DLD1 (cell line): Measurements from ENCODE around the gene PTBP1.

Experiments
- in situ Hi-C: cut with HindIII; loops from 2 replicates; pipeline ENCODE4 v1.10.0; 2017; ENCODE audit warnings: low sequenced_read_pairs

PTBP1 gene

GRCh38 chr19:796692-797527 is at the start of gene PTBP1:
Gene PTBP1 (plus strand): TSS chr19:797452. CDS start chr19:797498, 46 bp downstream.
- in situ Hi-C loops, result no loop called here

DNA sequence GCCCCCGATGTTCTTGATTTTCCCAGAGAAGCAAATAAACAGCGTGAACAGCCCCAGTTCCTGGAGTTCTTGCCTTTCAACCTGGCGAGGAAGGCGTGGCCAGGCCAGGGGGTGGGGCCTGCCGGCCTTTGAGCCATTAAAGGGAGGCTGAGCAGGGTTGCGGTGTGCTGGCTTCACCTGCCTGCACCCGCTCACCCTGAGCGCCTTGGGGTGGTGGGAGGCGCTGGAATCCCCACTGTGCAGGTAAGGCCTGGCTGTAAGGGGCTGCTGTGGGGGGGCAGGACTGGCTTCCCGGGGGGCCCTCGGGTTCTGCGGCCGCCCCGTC is 49.0 kb upstream of the PTBP1 start:
- in situ Hi-C loops, result no loop called here

GRCh38 chr19:749811-750210 is 47.4 kb upstream of the PTBP1 start:
- in situ Hi-C loops, result no loop called here

DNA sequence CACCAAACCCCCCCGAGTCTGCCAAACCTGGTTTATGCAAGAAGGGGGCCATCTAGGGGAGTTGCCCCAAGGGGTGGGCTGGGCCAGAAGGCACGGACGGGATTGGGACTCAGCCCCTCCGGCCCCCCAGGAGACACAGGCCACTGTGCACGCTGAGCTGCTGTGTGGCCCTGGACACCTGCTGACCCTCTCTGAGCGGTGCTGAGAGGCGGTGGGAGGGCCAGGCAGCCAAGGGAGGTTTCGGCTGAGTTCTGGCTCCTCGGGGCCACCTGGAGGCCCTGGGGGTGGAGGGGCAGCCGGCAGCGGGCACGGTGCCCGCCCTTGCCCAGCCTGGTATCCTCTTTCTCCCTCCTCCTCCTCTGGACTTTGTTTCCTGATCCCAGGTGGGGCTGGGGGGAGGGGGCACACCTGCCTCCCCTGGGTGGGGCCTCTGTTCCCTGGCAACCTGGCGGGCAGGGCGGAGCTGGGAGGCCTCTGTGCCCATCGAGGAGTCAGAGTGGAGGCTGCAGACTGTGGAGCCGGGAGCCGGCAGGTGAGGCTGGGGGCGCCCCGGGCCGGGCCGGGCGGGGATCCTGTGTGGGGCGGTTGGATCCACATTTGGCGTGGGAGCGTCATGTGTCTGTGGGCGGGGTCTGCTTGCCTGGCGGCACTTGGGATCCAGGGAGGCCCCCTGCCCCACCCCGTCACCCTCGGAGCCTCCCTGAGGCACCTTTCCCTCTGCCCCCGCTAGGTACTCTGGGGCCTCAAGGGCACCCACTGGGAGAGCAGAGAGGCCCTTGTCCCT is 46.4 kb upstream of the PTBP1 start, which contains the start of gene MISP:
TSS of gene MISP (plus strand) at position 473 of the 784 bp plus-strand sequence. CDS start 5,835 bp downstream, outside the sequence.
- in situ Hi-C loops, result no loop called here

GRCh38 chr19:751501-752341 is 45.5 kb upstream of the PTBP1 start:
- in situ Hi-C loops, result no loop called here

DNA sequence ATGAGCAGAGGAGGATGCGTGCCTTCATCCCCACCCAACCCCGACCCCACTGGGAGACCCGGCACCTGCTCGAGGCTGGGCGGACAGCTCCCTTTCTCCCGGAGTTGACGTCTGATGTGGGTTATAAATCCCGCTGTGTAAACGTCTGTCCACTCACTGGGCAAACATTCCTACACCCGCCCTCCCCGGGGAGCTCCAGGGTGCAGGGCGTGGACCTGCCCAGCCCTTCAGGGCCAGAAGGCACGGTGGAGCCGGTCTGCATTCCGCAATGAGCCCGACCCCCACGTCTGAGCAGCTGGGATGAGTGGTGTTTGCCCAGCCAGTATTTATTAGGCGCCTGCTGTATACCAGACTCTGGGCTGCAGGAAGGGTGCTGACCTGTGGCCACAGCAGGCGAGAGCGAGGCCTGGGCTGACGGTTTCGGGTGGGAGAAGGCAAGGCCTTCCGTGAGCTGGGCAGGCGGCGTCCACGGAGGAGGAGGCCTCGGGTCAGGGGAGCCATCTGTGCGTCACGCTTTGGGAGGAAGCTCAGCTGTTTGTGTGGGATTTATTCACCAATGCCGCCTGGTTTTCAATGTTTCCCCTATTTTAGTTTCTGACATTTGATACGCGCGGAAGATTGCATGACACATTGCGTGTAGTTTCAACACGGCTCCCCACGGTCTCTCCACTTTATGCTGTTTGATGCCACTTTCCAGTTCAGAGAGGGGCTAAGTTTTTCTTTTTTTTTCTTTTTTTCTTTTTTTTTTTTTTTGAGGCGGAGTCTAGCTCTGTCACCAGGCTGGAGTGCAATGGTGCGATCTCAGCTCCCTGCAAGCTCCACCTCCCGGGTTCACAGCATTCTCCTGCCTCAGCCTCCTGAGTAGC is 44.4 kb upstream of the PTBP1 start:
- in situ Hi-C loops, result no loop called here

GRCh38 chr19:754530-754929 is 42.7 kb upstream of the PTBP1 start:
- in situ Hi-C loops, result no loop called here

GRCh38 chr19:755063-755462 is 42.2 kb upstream of the PTBP1 start:
- in situ Hi-C loops, result no loop called here

DNA sequence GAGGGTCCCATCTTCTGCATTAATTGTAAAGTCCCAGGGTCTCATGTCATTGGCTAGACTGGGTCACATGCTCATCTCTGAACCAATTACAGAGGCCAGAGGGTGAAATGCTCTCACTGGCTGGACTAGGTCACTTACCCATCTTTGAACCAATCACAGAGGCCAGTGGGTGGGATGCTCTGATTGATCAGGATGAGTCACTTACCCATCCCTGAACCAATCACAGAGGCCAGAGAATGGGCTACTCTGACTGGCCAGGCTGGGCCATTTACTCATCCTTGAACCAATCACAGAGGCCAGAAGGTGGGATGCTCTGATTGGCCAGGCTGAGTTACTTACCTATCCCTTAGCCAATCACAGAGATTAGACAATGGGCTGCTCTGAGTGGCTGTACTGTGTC is 41.0 kb upstream of the PTBP1 start:
- in situ Hi-C loops, result no loop called here

DNA sequence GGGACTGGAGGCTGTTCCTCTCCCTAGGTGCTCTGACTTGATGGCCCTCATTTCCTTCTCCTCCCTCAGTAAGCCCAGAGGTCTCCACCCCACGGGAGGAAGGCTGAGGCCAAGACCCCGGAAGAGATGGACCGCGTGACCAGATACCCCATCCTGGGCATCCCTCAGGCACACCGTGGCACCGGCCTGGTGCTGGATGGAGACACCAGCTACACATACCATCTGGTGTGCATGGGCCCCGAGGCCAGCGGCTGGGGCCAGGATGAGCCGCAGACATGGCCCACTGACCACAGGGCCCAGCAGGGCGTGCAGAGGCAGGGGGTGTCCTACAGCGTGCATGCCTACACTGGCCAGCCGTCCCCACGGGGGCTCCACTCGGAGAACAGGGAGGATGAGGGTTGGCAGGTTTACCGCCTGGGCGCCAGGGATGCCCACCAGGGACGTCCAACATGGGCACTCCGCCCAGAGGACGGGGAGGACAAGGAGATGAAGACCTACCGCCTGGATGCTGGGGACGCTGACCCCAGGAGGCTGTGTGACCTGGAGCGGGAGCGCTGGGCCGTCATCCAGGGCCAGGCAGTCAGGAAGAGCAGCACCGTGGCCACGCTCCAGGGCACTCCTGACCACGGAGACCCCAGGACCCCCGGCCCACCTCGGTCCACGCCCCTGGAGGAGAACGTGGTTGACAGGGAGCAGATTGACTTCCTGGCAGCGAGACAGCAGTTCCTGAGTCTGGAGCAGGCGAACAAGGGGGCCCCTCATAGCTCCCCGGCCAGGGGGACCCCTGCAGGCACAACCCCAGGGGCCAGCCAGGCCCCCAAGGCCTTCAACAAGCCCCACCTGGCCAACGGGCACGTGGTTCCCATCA is 40.2 kb upstream of the PTBP1 start:
- in situ Hi-C loops, result no loop called here

- in situ Hi-C loops, result no loop called here
Observed at GRCh38 chr19:757811-758668, 39.2 kb upstream of the PTBP1 start.

DNA sequence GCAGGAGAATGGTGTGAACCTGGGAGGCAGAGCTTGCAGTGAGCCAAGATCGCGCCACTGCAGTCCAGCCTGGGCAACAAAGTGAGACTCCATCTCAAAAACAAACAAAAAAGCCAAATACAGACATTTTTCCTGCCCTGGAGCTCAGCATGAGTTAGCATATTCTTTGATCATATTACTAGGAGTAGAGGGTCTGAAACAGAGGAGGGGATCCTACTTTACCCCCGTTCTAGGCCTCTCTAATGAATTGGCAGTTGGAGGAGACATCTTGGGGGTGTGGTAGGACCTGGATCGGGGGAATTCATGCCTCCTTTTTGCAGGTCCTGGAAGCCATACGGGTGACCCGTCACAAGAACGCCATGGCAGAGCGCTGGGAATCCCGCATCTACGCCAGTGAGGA is 34.1 kb upstream of the PTBP1 start:
- in situ Hi-C loops, result no loop called here

DNA sequence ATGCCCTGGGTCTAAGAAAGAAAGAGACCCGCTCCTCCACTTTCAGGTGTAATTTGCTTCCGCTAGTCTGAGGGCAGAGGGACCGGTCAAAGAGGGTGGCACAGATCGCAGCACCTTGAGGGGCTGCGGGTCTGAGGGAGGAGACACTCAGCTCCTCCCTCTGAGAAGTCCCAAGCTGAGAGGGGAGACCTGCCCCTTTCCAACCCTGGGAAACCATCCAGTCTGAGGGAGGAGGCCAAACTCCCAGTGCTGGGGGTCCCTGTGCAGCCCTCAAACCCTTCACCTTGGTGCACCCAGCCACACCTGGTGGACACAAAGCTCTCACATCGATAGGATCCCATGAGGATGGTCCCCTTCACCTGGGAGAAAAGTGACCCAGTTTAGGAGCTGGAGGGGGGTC is 33.4 kb upstream of the PTBP1 start:
- in situ Hi-C loops, result no loop called here

DNA sequence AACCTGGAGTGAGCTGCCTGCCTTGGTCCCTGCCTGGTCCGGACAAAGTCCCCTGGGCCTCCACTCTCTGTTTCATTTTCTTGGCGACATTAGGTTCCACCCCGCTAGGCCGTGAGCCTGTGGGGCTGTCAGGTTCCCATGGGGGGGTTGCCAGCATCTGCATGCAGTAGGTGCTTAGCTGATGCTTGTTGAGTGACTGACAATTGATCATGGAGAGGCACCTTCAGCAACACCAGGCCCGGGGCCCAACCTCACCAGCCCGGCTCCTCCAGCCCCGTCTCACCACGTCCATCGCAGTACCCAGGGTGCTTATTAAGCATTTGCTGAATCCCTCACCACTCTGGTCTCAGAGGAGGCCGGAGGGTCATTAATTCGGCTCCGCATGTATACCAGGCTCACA is 33.0 kb upstream of the PTBP1 start:
- in situ Hi-C loops, result no loop called here

DNA sequence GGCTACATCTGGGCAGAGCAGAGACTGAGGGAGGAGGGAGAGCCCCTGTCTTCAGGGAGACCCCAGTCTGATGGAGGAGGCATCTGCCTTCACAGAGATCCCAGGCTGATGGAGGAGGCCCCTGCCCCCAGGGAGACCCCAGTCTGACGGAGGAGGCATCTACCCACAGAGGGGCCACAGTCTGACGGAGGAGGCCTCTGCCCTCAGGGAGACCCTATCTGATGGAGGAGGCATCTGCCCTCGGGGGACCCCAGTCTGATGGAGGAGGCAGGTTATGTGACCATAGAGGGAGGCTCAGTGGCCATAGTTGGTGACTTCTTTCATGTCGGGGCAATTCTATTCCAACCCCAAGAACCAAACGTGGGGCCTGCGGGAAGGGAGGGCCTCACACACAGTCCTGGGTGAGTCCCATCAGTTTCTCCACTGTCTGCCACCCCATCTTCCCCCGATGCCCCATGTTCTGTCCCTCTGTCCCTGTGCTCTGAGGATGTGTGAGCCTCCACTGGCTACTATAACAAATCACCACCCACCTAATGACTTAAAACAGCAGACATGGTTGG is 32.0 kb upstream of the PTBP1 start:
- in situ Hi-C loops, result no loop called here

- in situ Hi-C loops, result no loop called here
Observed at GRCh38 chr19:768424-768823, 28.8 kb upstream of the PTBP1 start.

DNA sequence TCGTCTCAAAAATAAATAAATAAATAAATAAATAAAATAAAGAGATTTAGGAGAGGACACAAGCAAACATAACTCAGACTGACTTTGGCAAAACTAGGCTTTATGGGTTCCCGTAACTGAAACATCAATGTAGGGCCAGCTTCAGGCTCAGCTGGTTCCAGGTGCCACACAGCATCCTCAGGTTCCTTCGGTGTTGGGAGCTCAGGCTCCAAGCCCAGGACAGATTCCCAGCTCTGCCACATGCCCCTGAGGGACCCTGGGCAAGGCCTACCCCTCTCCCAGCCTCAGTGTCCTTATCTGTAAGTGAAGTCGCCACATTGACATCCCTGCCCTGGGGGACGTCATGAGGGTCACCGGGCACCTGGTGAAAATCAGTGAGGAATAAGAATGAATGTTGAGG is 27.6 kb upstream of the PTBP1 start:
- in situ Hi-C loops, result no loop called here

GRCh38 chr19:771332-771785 is 25.9 kb upstream of the PTBP1 start:
- in situ Hi-C loops, result no loop called here
